Transverse colon (tissue), 4 donors: ENCODE results near the gene LMLN.

Experiments
- EP300 ChIP-seq: sonication (generic); formaldehyde crosslinking; IDR thresholded peaks from one replicate; pipeline ENCODE4 v1.6.1; 2017; ENCODE audit warnings: antibody characterized with exemption, low read depth
- POLR2A ChIP-seq: fragments of 450-650 bp; IDR thresholded peaks from one replicate; pipeline ENCODE4 v1.6.1; 2016; ENCODE audit warnings: antibody characterized with exemption, mild to moderate bottlenecking, moderate library complexity
- POLR2AphosphoS5 ChIP-seq, 3 donors: sonication (generic); formaldehyde crosslinking; IDR thresholded peaks; one replicate each; pipeline ENCODE4 v1.6.1; 2016; ENCODE audit warnings: antibody characterized with exemption in 3 of 3
- TF ChIP-seq, protein P1 (sequence below), 5 experiments: fragments of 200-600 bp in 3 of 5; fragments of 450-650 bp in 2 of 5; sonication (generic) in 3 of 5; IDR thresholded peaks; 1 replicate in 2 of 5; 2 replicates in 3 of 5; pipeline ENCODE4 v1.5.1; 2016 to 2017; ENCODE audit warnings: antibody characterized with exemption in 5 of 5, inconsistent platforms in 3 of 5, mild to moderate bottlenecking in 2 of 5, moderate library complexity in 1 of 5

DNA sequence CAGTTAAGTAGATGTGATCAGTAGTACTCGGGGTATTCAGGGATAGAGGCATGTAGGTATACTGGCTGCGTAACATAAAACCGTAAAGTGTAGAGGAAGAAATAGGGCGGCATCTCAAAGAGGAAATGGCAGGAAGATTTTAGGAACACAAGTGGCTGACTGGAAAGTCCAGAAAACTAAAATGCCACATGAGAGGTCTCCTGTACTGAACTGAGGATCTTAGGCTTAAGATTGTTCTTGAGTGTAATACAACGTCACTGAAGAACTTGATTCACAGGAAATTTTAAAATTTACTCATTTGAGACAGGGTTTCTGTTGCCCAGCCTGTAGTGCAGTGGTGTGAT is 2.3 kb upstream of the LMLN start:
- TF ChIP-seq, protein P1, sequence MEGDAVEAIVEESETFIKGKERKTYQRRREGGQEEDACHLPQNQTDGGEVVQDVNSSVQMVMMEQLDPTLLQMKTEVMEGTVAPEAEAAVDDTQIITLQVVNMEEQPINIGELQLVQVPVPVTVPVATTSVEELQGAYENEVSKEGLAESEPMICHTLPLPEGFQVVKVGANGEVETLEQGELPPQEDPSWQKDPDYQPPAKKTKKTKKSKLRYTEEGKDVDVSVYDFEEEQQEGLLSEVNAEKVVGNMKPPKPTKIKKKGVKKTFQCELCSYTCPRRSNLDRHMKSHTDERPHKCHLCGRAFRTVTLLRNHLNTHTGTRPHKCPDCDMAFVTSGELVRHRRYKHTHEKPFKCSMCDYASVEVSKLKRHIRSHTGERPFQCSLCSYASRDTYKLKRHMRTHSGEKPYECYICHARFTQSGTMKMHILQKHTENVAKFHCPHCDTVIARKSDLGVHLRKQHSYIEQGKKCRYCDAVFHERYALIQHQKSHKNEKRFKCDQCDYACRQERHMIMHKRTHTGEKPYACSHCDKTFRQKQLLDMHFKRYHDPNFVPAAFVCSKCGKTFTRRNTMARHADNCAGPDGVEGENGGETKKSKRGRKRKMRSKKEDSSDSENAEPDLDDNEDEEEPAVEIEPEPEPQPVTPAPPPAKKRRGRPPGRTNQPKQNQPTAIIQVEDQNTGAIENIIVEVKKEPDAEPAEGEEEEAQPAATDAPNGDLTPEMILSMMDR (IDR thresholded peaks at IDR 0.05) = no peak
- TF ChIP-seq POLR2AphosphoS5 (IDR thresholded peaks at IDR 0.05) (no peak), POLR2A (peak; percentile 5), EP300 (no peak)
